ENCODE data around the gene IGFBP7. TPM values are rescaled to one million over a fixed set of nuclear protein-coding genes. Genes with fewer than 3 reads are reported as not detected.

IGFBP7 gene
- total RNA-seq, 4 donors from 2014 or later, result 117 to 241 (median 152) TPM

GRCh38 chr4:57117491-57117890 is 7.3 kb upstream of the IGFBP7 start:
- Histone ChIP-seq H3K9me3 (no peaks in the 10 kb centered on the region), H3K27me3 (no peaks in the 10 kb centered on the region), H3K36me3 (no peaks in the 10 kb centered on the region), H3K27ac (no peak overlapping the region), H3K4me1 (peaks cover 0 to 5% of the 10 kb centered on the region in 2 donors), H3K4me3 (no peak overlapping the region)
- in situ Hi-C loops (cut with MboI; ENCODE audit: low sequenced_read_pairs in 4 of 4) (no loop called here), intact Hi-C loops (cut with DNase I; ENCODE audit: low total_unique reads) (no loop called here)
- ATAC-seq (no peak), DNase-seq (no peak)
- TF ChIP-seq, protein P1, sequence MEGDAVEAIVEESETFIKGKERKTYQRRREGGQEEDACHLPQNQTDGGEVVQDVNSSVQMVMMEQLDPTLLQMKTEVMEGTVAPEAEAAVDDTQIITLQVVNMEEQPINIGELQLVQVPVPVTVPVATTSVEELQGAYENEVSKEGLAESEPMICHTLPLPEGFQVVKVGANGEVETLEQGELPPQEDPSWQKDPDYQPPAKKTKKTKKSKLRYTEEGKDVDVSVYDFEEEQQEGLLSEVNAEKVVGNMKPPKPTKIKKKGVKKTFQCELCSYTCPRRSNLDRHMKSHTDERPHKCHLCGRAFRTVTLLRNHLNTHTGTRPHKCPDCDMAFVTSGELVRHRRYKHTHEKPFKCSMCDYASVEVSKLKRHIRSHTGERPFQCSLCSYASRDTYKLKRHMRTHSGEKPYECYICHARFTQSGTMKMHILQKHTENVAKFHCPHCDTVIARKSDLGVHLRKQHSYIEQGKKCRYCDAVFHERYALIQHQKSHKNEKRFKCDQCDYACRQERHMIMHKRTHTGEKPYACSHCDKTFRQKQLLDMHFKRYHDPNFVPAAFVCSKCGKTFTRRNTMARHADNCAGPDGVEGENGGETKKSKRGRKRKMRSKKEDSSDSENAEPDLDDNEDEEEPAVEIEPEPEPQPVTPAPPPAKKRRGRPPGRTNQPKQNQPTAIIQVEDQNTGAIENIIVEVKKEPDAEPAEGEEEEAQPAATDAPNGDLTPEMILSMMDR (IDR thresholded peaks at IDR 0.05 in 4 of 5, conservative IDR thresholded peaks at IDR 0.05 in 1 of 5), result no peak
- TF ChIP-seq POLR2A (IDR thresholded peaks at IDR 0.05), result no peak

GRCh38 chr4:57116245-57116644 is 6.1 kb upstream of the IGFBP7 start:
- Histone ChIP-seq H3K9me3 (no peaks in the 10 kb centered on the region), H3K36me3 (no peaks in the 10 kb centered on the region), H3K27me3 (no peaks in the 10 kb centered on the region), H3K4me3 (no peak overlapping the region), H3K4me1 (peaks cover under 1 to 5% of the 10 kb centered on the region in 2 donors), H3K27ac (no peak overlapping the region)
- no peak for DNase-seq
- TF ChIP-seq, protein P1 (IDR thresholded peaks at IDR 0.05 in 4 of 5, conservative IDR thresholded peaks at IDR 0.05 in 1 of 5), result no peak
- no peak for TF ChIP-seq POLR2A (IDR thresholded peaks at IDR 0.05)
- intact Hi-C loops (cut with DNase I; ENCODE audit: low total_unique reads), result no loop called here
- ATAC-seq, result no peak
- in situ Hi-C loops (cut with MboI; ENCODE audit: low sequenced_read_pairs in 4 of 4), result no loop called here

GRCh38 chr4:57114973-57115372 is 4.8 kb upstream of the IGFBP7 start:
- in situ Hi-C loops (cut with MboI; ENCODE audit: low sequenced_read_pairs in 4 of 4), result no loop called here
- TF ChIP-seq, protein P1 (IDR thresholded peaks at IDR 0.05 in 4 of 5, conservative IDR thresholded peaks at IDR 0.05 in 1 of 5), result no peak
- no peak for TF ChIP-seq POLR2A (IDR thresholded peaks at IDR 0.05)
- H3K4me3 ChIP-seq, result no peak overlapping the region
- no peaks in the 10 kb centered on the region for H3K27me3 ChIP-seq
- DNase-seq (no peak), ATAC-seq (no peak)
- H3K27ac ChIP-seq, result no peak overlapping the region
- H3K9me3 ChIP-seq, result no peaks in the 10 kb centered on the region
- intact Hi-C loops (cut with DNase I; ENCODE audit: low total_unique reads), result loop anchor here (5.0 kb wide), 1 partner anchor 73 kb away; no protein-coding TSS in a partner anchor
- H3K4me1 ChIP-seq, result peaks cover 5 to 7% of the 10 kb centered on the region in 2 donors
- H3K36me3 ChIP-seq, result no peaks in the 10 kb centered on the region

DNA sequence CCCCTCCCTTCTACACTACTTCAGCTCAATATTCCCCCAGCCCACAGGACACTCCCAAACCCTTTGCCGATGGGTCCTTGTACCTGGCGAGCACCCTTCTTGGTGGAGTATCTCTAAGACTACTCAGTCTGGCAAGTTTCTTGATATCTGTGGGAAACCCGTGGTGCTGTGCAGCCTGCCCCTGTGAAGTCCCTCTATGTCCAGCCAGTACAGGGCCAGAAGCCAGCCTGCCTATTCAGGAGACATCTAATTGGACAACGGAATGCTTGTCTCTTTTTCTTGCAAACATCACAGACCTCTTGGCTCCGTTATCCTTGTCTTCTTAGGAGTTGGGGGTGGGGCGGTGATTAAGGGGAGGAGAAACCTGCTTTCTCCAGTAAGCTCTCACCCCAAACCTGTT is 3.7 kb upstream of the IGFBP7 start:
- peaks cover 3 to 7% of the 10 kb centered on the region in 2 donors for H3K4me1 ChIP-seq
- in situ Hi-C loops (cut with MboI; ENCODE audit: low sequenced_read_pairs in 4 of 4) (no loop called here), intact Hi-C loops (cut with DNase I; ENCODE audit: low total_unique reads) (loop anchor here (5.0 kb wide), 1 partner anchor 72 kb away; no protein-coding TSS in a partner anchor)
- peaks cover 0 to 8% (median 0%) of the 10 kb centered on the region in 3 donors for H3K27me3 ChIP-seq
- ATAC-seq, result no peak
- no peaks in the 10 kb centered on the region for H3K36me3 ChIP-seq
- no peak overlapping the region for H3K4me3 ChIP-seq
- no peaks in the 10 kb centered on the region for H3K9me3 ChIP-seq
- no peak overlapping the region for H3K27ac ChIP-seq
- no peak for DNase-seq
- TF ChIP-seq, protein P1 (IDR thresholded peaks at IDR 0.05 in 4 of 5, conservative IDR thresholded peaks at IDR 0.05 in 1 of 5), result no peak
- TF ChIP-seq POLR2A (IDR thresholded peaks at IDR 0.05), result no peak

Measured in gastrocnemius medialis (tissue), 4 donors.